Activated CD4-positive, alpha-beta T cell treated with anti-CD3 and anti-CD28 coated beads, Interleukin-10, Interleukin-2, amounts not matched to agents 100 ng/mL and 50 ng/mL, durations not matched to agents 16 hours and 8 hours (primary cell): Measurements from ENCODE around the gene TNFRSF8.

Experiments used
- DNase-seq: peaks from one replicate; pipeline ENCODE4 v3.0.0-alpha.2; 2020

TNFRSF8 gene

DNA sequence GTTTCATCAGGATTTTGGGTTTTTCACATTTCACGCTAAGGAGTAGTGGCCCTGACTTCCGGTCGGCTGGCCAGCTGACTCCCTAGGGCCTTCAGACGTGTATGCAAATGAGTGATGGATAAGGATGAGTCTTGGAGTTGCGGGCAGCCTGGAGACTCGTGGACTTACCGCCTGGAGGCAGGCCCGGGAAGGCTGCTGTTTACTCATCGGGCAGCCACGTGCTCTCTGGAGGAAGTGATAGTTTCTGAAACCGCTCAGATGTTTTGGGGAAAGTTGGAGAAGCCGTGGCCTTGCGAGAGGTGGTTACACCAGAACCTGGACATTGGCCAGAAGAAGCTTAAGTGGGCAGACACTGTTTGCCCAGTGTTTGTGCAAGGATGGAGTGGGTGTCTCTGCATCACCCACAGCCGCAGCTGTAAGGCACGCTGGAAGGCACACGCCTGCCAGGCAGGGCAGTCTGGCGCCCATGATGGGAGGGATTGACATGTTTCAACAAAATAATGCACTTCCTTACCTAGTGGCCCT is 80.6 kb downstream of the TNFRSF8 start:
- no peak for DNase-seq

- no peak for DNase-seq
These were observed 81.1 kb downstream of the TNFRSF8 start for GRCh38 chr1:12144236-12144635.

DNA sequence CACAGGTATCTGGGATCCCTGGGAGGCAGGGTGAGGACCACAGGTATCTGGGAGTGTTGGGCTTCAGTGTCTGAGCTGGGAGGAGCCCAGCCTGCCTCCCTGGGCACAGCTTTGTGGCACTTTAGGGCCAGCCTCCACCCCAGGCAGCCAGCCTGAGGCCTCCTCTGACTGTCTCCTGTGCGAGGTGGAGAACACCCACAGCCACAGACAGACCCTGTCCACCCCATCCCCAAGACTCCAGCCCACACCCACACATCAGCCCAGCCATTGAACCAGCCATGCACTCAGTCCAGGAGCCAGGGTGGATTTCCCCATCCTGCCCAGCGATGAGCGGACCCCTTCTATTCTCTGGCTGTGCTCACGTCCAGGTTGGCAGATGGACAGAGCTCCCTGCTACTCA is 81.9 kb downstream of the TNFRSF8 start:
- no peak for DNase-seq

DNA sequence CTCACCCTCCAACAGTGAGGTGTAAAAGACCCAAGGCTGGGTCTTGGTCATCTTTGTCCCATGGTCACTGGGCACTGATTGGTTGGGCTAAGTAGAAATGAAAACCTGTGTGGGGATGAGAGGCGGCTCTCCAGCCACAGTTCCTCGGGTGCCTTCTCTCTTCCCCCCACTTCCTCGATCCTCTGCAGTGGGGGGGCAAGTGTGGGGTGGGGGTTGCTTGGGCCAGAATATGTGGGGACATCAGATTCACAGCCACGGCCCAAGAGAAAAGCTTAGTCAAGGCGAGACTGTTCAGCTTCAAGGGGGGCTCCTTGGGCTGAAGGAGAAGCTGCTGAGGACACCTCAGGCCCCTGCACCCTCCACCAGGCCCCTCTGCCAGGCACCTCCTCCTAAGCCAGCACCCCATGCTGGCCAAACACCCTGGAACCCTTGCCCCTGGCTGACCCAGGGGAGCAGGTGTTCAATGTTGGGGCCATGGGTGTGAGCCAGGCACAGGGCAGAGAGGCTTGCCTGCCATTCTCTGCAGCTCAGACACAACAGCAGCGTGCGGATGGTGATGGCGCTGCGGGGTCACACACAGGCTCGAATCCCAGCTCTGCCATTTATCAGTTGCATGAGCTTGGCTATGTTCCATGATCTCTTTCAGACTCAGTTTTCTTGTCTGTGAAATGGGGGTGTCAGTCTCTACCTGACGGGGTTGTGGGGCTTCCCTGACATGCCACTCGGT is 82.7 kb downstream of the TNFRSF8 start:
- no peak for DNase-seq

DNA sequence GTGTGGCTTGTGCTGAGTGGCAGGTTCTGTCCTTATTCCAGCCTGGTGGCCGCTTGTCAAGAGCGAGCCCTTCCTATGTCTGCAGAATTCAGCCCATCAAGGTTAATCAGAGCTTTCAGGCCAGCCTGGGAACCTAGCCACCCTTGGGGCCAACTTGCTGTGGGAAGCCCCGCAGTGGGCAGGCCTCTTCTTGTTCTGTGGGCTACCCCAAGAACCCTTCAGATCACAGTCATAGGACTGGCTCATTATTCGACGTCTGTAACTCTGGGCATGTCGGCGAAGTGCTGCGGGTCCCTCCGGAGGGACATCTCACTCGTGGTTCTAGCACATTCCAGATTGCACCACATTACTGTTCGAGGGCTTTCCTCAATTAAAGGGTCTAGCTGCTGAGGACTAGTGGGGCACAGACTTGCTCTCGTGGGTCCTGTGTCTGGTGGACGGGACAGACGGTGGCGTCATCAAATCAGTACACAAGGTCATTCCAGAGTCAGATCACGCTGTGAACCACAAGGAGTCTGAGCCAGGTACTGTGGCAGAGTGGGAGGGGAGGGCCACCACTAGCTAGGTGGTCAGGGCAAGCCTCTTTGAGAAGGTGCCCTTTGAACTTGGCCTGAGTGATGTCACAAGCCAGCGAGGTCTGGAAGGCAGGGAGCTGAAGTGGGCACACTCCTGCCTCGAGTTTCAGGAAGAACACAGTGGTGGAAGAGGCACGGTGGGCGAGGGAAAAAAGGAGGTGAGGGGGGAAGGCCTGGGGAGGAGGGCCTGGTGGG is 83.4 kb downstream of the TNFRSF8 start:
- DNase-seq, result no peak

GRCh38 chr1:12147201-12147701 is 84.1 kb downstream of the TNFRSF8 start:
- DNase-seq, result no peak

GRCh38 chr1:12148160-12148957 is 85.3 kb downstream of the TNFRSF8 start:
- DNase-seq, result no peak

GRCh38 chr1:12148958-12149790 is 86.1 kb downstream of the TNFRSF8 start:
- no peak for DNase-seq

DNA sequence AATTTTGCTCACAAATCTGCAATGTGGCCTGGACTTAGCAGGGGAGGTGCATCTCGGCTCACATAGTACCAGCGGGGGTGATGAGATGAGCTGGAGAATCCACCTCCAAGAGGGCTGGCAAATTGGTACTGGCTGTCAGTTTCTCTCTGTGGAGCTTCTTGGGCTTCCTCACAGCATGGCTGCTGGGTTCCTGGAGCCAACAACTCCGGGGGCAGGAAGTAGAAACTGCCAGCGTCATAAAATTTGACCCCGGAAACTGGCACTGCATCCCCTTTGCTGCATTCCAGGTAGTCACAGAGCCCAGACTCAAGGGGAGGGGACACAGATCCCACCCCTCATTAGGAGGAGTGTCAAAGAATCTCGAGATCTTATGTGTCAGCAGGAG is 86.7 kb downstream of the TNFRSF8 start:
- DNase-seq, result no peak

DNA sequence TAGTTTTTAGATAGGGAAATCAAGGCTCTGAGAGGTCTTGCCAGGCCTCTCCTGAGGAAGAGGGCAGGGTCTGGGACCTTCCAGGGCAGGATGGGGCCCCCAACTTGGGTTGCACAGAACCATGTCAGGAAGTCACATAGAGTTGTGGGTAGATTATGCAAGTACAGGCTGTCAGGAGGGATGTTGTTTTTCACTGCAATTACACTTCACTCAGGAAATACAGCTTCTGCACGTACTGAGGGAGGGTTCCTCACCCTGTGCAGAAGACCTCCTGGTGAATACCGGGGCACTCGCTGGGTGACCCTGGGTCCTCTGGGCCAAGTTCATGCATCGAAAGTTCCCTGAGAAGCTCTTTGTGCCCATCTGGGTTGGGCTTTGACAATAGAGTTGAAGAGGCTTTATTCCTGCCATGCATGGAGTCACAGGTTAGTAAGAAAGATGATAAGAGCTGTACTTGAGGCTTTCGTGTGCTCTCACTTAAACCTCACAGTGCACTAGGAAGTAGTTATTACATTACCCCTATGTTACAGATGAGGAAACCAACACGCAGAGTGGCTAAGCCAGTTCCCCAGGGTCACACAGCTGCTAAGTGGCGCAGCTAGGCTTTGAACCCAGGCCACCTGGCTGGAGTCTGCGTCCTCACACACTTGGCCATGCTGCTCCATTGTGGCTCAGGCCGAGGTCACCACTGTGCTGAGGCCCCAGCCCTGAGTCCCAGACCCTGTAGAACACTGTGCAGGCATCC is 87.5 kb downstream of the TNFRSF8 start:
- DNase-seq, result peak; percentile 68

DNA sequence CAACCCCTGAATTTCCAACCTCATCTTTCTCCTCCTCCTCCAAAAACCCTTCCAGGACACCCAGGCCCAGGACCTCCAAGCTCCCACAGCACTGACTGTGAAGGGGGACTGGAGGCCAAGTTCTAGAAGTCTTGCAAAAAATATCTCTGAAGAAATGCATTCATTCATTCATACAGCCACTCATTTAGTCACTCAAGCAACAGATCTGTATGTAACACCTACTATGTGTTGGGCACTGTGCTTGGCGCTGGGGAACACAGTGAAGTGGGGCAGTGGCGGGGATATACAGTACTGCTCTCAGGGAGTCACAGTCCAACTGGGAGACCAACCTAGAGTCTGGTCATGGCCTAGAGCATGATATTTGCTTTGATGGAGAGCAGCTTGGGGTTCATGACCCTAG is 88.4 kb downstream of the TNFRSF8 start:
- DNase-seq, result no peak

GRCh38 chr1:12152113-12152891 is 89.2 kb downstream of the TNFRSF8 start:
- no peak for DNase-seq

DNA sequence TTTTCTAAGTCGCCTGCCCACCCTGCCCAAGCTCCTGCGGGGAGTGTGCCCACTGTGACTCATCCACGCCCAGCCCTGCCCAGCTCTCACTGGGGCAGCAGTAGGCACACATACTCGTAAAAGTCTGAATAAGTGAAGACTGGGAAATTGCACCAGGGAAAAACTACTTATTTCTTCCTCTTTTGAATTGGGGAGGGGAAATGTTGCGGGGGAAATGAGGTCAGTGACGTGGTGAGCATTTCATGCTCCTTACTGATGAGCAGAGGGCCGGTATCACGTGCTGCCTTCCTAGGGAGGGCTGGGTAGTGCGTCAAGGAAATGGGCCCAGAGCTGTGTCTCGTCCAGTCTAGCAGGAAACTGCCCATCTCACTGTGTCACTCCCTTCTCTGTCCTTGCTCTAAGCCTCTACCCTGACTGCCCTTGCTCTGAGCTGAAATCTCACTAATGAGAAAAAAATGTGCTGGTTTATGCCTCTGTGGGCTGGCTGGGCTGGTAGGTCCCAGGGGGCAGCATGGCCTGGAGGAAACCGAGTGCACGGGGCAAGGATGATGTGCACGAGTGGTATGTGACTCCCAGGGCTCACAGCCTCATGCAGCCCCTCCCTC is 90.2 kb downstream of the TNFRSF8 start:
- no peak for DNase-seq

- DNase-seq, result no peak
These were observed 92.2 kb downstream of the TNFRSF8 start for GRCh38 chr1:12155328-12155727.

DNA sequence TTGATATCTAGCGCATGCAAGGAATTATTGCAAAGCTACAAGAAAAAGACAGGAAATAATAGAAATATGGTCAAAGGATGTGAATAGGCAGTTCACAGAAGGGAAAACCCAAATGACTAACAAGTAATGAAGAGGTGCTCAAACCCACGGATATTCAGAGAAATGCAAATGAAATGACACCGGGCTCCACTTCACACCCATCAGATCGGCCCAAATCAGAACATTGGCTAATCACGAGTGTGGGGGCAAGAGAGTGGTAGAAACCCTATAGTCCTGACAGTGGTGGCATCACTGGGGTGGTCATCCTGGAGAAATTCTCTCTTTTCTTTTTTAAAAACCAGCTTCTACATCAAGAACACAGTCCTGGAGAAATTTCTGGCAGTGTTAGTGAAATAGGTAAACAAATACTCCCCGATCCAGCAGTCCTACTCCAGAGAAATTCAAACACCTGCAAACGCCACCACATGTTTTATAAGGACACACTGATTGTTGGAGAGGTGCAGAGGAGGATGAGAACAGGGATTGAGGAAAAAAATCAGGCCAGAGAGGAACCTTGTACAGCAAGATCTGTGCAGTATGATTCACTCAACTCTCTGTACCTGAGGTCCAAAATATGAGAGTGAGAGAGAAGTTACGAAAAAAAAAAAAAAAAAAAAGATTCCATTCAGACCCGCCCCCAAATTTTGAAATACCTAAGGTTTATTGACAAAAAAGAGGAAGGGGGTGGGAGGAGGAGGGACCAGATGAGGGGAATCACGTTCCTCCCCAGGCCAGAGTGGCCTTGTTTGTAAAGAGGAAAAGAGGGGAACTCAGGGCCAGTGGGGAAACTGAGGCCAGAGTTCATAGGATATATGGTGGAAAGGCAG is 94.5 kb downstream of the TNFRSF8 start:
- DNase-seq, result peak; percentile 87

DNA sequence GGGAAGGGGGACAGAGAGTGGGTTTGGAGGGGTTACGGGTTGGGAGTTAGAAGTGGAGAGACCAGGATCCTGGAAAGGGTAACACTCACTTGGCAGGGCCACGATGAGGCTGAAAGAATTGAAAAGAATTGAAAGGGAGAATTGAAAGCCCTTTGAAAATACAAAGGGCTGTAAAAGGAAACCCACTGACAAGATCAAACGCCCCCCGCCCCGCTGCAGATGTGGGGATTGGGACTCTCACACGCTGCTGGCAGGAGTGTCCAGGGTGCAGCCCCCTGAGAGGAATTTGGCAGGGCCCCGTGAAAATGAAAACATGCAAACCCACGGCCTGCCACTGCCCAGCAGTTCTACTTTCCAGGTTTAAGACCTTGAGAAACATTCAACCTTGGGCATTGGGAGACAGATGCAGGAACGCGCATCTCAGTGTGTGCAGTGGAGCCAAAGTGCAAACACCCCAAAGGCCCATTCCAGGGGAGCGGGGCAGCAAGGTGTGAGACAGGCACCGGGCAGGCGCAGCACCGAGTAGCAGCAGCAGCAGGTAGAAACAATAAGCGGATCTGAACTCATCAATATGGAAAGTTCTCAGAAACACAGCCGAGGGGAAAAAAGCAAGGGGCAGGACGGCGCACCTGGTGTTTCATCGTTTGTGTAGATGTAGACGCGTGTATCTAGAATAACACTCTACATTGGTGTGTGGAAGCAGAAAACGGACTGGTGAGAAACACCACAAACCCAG is 95.4 kb downstream of the TNFRSF8 start:
- DNase-seq, result no peak

DNA sequence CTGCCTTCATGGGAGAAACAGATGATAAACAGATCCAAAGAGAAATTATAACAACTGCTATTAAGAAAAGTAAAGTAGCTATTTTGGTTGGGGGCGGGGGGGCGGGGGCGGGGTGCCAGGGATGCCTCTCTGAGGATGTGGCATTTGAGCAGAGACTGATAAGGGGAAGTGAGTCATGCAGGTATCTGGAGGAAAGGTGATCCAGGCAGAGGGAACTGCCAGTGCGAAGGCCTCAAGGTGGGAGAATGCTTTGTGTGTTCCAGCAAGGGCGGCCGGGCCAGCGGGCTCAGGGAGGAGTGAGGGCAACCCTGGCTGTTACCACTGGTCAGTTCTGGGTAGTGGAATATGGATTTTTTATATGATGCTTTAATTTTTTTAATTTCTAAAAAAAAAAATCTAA is 96.7 kb downstream of the TNFRSF8 start:
- no peak for DNase-seq

DNA sequence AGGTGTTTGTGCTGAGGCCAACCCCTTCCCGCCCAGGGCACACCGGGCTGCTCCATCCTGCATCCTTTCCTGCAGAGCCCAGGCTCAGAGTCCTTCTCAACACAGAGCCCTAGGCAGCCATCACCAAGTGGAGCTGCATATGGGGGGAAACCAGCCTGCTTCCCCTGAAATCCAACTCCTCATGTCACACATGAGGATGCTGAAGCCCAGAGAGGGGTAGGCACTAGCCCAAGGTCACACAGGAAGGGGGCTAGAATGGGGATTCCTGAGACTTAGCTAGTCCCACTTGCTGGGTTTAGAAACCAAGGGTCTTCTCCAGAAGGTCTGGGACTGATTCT is 98.2 kb downstream of the TNFRSF8 start:
- no peak for DNase-seq
